HEK293 (cell line): ENCODE results near the gene ESPNL.

Experiments
- CTCF ChIA-PET: fragments of 350-600 bp; formaldehyde crosslinking; extraction: SDS; loops from one replicate; lab custom pipeline; 2021; ENCODE audit warnings: antibody characterized with exemption; lab: Yijun Ruan, JAX
- POLR2A ChIA-PET: fragments of 300-600 bp; formaldehyde crosslinking; extraction: SDS; loops from one replicate; lab custom pipeline; 2020; ENCODE audit warnings: antibody characterized with exemption, inconsistent platforms; lab: Yijun Ruan, JAX
- H3K27ac ChIP-seq: fragments of 200-500 bp; sonication (Bioruptor generic); 2 replicates; pipeline ENCODE4 v1.5.1; 2014; ENCODE audit warnings: low read depth, low read length, control low read depth, inconsistent platforms; ENCODE audit errors: extremely low read depth
- H3K36me3 ChIP-seq, 2 experiments: fragments of 200-500 bp in 1 of 2; sonication (Bioruptor generic) in 1 of 2; 1 replicate in 1 of 2; 2 replicates in 1 of 2; pipeline ENCODE4 v1.5.1; 2014 to 2017; ENCODE audit warnings: inconsistent platforms in 2 of 2, low read length in 2 of 2; ENCODE audit not compliant: control insufficient read depth in 2 of 2, insufficient read depth in 1 of 2
- H3K4me1 ChIP-seq: fragments of 200-500 bp; sonication (Bioruptor generic); 2 replicates; pipeline ENCODE4 v1.5.1; 2014; ENCODE audit warnings: mild to moderate bottlenecking, low read length, inconsistent platforms; ENCODE audit not compliant: control insufficient read depth, insufficient read depth
- H3K4me3 ChIP-seq: 2 replicates; pipeline ENCODE4 v1.5.1; 2011; ENCODE audit warnings: low read depth, mild to moderate bottlenecking, control low read depth, low read length, moderate library complexity
- H3K9me3 ChIP-seq: fragments of 200-500 bp; sonication (Bioruptor generic); 2 replicates; pipeline ENCODE4 v1.5.1; 2014; ENCODE audit warnings: low read depth, low read length, inconsistent platforms; ENCODE audit not compliant: control insufficient read depth, insufficient read depth
- PRDM4 ChIP-seq: fragments of 450-650 bp; formaldehyde crosslinking; IDR thresholded peaks from 2 replicates; pipeline ENCODE4 v1.5.1; 2017; ENCODE audit warnings: missing biosample characterization, missing genetic modification characterization
- ZBTB10 ChIP-seq: fragments of 450-650 bp; formaldehyde crosslinking; IDR thresholded peaks from 2 replicates; pipeline ENCODE4 v1.5.1; 2016; ENCODE audit warnings: missing biosample characterization, missing genetic modification characterization
- ZBTB21 ChIP-seq: fragments of 450-650 bp; formaldehyde crosslinking; IDR thresholded peaks from 2 replicates; pipeline ENCODE4 v1.5.1; 2017; ENCODE audit warnings: missing biosample characterization, missing genetic modification characterization
- ZEB2 ChIP-seq: fragments of 450-650 bp; formaldehyde crosslinking; IDR thresholded peaks from 2 replicates; pipeline ENCODE4 v1.5.1; 2016; ENCODE audit warnings: missing biosample characterization, missing genetic modification characterization
- ZNF114 ChIP-seq: fragments of 450-650 bp; formaldehyde crosslinking; IDR thresholded peaks from 2 replicates; pipeline ENCODE4 v1.5.0; 2017; ENCODE audit warnings: missing biosample characterization, missing genetic modification characterization
- ZNF16 ChIP-seq: fragments of 450-650 bp; formaldehyde crosslinking; IDR thresholded peaks from 2 replicates; pipeline ENCODE4 v1.5.1; 2016; ENCODE audit warnings: low read depth, missing biosample characterization, missing genetic modification characterization
- ZNF18 ChIP-seq: fragments of 450-650 bp; formaldehyde crosslinking; IDR thresholded peaks from 2 replicates; pipeline ENCODE4 v1.5.1; 2016; ENCODE audit warnings: missing biosample characterization, missing genetic modification characterization
- ZNF2 ChIP-seq: fragments of 450-650 bp; formaldehyde crosslinking; IDR thresholded peaks from 2 replicates; pipeline ENCODE4 v1.5.1; 2016; ENCODE audit warnings: missing biosample characterization, missing genetic modification characterization
- ZNF214 ChIP-seq: fragments of 450-650 bp; formaldehyde crosslinking; IDR thresholded peaks from 2 replicates; pipeline ENCODE4 v1.5.1; 2017; ENCODE audit warnings: missing biosample characterization, mild to moderate bottlenecking, missing genetic modification characterization, borderline replicate concordance
- ZNF23 ChIP-seq: fragments of 450-650 bp; formaldehyde crosslinking; IDR thresholded peaks from 2 replicates; pipeline ENCODE4 v1.5.1; 2016; ENCODE audit warnings: missing biosample characterization, missing genetic modification characterization, borderline replicate concordance
- ZNF26 ChIP-seq: fragments of 450-650 bp; formaldehyde crosslinking; IDR thresholded peaks from 2 replicates; pipeline ENCODE4 v1.5.1; 2016; ENCODE audit warnings: missing biosample characterization, missing genetic modification characterization
- ZNF521 ChIP-seq: fragments of 450-650 bp; formaldehyde crosslinking; IDR thresholded peaks from 2 replicates; pipeline ENCODE4 v1.5.1; 2017; ENCODE audit warnings: missing biosample characterization, mild to moderate bottlenecking, missing genetic modification characterization
- ZNF544 ChIP-seq: fragments of 450-650 bp; formaldehyde crosslinking; IDR thresholded peaks from 2 replicates; pipeline ENCODE4 v1.5.0; 2017; ENCODE audit warnings: missing biosample characterization, missing genetic modification characterization
- ZNF658 ChIP-seq: fragments of 450-650 bp; formaldehyde crosslinking; IDR thresholded peaks from 2 replicates; pipeline ENCODE4; 2016; ENCODE audit warnings: missing biosample characterization, missing genetic modification characterization
- ZNF791 ChIP-seq: fragments of 450-650 bp; formaldehyde crosslinking; IDR thresholded peaks from 2 replicates; pipeline ENCODE4 v1.5.1; 2016; ENCODE audit warnings: missing biosample characterization, missing genetic modification characterization

Gene ESPNL

GRCh38 chr2:238116298-238117198, 16.4 kb downstream of the ESPNL start:
- Histone ChIP-seq H3K27ac (no peak overlapping the region), H3K4me1 (no peaks in the 10 kb centered on the region), H3K36me3 (no peaks in the 10 kb centered on the region), H3K9me3 (no peaks in the 10 kb centered on the region), H3K4me3 (no peak overlapping the region)
- no peak for TF ChIP-seq ZNF544
- TF ChIP-seq ZNF114: no peak
- TF ChIP-seq ZEB2: no peak
- TF ChIP-seq ZBTB10: no peak
- TF ChIP-seq ZNF23 (tag by site-specific recombination): no peak
- TF ChIP-seq ZNF521 (tag by site-specific recombination): no peak
- TF ChIP-seq ZNF2 (tag by site-specific recombination): no peak
- TF ChIP-seq ZNF26 (tag by site-specific recombination): no peak
- TF ChIP-seq ZNF214 (tag by site-specific recombination): no peak
- TF ChIP-seq ZNF791 (tag by site-specific recombination): no peak
- no peak for TF ChIP-seq ZNF16 (tag by site-specific recombination)
- TF ChIP-seq ZBTB21 (tag by site-specific recombination): no peak
- TF ChIP-seq ZNF18 (tag by site-specific recombination): no peak
- TF ChIP-seq PRDM4 (tag by site-specific recombination): no peak
- no peak for TF ChIP-seq ZNF658 (tag by site-specific recombination)
- POLR2A ChIA-PET: no interaction called here
- CTCF ChIA-PET: no interaction called here
